Esophagus muscularis mucosa (tissue), 4 donors: ENCODE measurements around the gene MMP15.

Source experiments
- EP300 ChIP-seq: sonication (generic); formaldehyde crosslinking; IDR thresholded peaks from one replicate; pipeline ENCODE4 v1.6.1; 2017; ENCODE audit warnings: antibody characterized with exemption
- POLR2A ChIP-seq: fragments of 450-650 bp; IDR thresholded peaks from one replicate; pipeline ENCODE4 v1.6.1; 2017; ENCODE audit warnings: antibody characterized with exemption, moderate library complexity, mild to moderate bottlenecking, low read depth
- POLR2AphosphoS5 ChIP-seq, 2 donors: sonication (generic); formaldehyde crosslinking; IDR thresholded peaks; one replicate each; pipeline ENCODE4 v1.6.1; 2017; ENCODE audit warnings: antibody characterized with exemption in 2 of 2
- TF ChIP-seq, protein P1 (sequence below), 3 experiments: fragments of 200-600 bp in 2 of 3; fragments of 450-650 bp in 1 of 3; sonication (generic) in 2 of 3; IDR thresholded peaks; one replicate each; pipeline ENCODE4 v1.5.1; 2017 to 2019; ENCODE audit warnings: antibody characterized with exemption in 3 of 3, mild to moderate bottlenecking in 2 of 3, moderate library complexity in 1 of 3

DNA sequence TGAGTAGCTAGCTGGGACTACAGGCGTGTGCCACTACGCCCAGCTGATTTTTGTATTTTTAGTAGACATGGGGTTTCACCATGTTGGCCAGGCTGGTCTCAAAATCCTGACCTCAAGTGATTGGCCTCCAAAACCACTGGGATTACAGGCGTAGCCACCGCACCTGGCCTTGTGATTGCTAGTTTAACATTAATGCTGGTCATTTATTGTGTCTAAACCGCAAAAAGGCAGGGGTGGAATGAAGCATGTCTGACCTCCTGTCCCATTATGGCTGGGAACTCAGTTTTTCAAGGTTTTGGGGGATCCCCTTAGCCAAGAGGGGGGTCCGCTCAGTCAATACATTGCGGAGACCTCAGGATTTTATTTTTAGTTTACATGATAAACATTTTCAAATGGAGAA, 43.9 kb upstream of the MMP15 start:
- TF ChIP-seq, protein P1, sequence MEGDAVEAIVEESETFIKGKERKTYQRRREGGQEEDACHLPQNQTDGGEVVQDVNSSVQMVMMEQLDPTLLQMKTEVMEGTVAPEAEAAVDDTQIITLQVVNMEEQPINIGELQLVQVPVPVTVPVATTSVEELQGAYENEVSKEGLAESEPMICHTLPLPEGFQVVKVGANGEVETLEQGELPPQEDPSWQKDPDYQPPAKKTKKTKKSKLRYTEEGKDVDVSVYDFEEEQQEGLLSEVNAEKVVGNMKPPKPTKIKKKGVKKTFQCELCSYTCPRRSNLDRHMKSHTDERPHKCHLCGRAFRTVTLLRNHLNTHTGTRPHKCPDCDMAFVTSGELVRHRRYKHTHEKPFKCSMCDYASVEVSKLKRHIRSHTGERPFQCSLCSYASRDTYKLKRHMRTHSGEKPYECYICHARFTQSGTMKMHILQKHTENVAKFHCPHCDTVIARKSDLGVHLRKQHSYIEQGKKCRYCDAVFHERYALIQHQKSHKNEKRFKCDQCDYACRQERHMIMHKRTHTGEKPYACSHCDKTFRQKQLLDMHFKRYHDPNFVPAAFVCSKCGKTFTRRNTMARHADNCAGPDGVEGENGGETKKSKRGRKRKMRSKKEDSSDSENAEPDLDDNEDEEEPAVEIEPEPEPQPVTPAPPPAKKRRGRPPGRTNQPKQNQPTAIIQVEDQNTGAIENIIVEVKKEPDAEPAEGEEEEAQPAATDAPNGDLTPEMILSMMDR (IDR thresholded peaks at IDR 0.05) = no peak
- TF ChIP-seq POLR2A = no peak
- TF ChIP-seq EP300 = no peak
- TF ChIP-seq POLR2AphosphoS5 (IDR thresholded peaks at IDR 0.05) = no peak
